ENCODE results near the gene TMPRSS2.

DNA sequence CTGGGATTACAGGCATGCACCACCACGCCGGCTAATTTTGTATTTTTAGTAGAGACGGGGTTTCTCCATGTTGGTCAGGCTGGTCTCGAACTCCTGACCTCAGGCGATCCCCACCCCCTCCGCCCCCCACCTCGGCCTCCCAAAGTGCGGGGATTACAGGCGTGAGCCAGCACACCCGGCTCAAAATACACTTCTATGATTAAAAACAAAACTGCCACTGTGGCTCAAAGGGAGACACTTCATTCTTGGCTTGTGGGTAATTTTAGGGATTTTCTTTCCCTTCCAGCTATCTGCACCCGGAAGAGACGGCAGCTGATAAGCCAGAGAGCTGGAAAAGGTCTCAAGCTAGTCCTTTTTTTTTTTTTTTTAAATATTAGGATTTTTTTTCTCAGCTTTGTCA lies 24.5 kb downstream of the TMPRSS2 start:
- TF ChIP-seq, protein P1, sequence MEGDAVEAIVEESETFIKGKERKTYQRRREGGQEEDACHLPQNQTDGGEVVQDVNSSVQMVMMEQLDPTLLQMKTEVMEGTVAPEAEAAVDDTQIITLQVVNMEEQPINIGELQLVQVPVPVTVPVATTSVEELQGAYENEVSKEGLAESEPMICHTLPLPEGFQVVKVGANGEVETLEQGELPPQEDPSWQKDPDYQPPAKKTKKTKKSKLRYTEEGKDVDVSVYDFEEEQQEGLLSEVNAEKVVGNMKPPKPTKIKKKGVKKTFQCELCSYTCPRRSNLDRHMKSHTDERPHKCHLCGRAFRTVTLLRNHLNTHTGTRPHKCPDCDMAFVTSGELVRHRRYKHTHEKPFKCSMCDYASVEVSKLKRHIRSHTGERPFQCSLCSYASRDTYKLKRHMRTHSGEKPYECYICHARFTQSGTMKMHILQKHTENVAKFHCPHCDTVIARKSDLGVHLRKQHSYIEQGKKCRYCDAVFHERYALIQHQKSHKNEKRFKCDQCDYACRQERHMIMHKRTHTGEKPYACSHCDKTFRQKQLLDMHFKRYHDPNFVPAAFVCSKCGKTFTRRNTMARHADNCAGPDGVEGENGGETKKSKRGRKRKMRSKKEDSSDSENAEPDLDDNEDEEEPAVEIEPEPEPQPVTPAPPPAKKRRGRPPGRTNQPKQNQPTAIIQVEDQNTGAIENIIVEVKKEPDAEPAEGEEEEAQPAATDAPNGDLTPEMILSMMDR (IDR thresholded peaks at IDR 0.05), result no peak
- TF ChIP-seq EZH2phosphoT487 (IDR thresholded peaks at IDR 0.05) (no peak), EZH2 (IDR thresholded peaks at IDR 0.05) (no peak)
